HuH-7 (cell line): ENCODE results near the gene JAML.
A peak's percentile ranks its signal among the peaks of the same experiment; 100 is the strongest.

Experiments used
- DNase-seq: peaks from one replicate; pipeline ENCODE4 v3.0.0; 2011; ENCODE audit warnings: low spot score

Gene JAML

DNA sequence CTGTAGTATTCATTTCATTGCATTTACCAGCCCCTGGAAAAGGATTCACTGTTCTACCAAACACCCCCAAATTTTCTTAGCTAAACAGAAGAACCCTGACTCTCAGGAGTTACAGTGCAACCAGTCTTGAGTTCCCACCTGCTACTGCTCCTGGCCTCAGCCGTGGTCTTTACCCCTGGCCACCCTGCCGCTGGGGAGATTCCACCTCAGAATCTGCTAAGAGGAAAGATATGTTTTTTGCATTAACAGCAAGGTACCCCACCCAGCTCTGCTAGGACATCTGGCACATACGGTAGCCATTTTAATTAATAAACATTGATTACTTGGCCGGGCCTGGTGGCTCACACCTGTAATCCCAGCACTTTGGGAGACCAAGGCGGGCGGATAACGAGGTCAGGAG, 9.0 kb downstream of the JAML start:
- no peak for DNase-seq

DNA sequence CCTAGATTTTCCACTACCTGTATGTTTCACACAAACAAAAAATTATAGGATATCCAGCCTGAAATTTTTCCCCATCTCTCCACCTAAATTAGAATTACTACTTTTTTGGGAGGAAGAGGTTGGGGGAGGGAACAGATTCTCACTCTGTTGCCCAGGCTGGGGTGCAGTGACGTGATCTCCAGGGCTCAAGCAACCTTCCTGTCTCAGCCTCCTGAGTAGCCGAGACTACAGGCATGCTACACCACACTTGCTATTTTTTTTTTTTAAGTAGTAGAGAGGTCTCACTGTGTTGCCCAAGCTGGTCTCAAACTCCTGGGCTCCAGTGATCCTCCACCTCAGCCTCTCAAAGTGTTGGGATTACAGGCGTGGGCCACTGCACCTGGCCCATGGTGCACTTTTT, 9.5 kb downstream of the JAML start:
- no peak for DNase-seq

DNA sequence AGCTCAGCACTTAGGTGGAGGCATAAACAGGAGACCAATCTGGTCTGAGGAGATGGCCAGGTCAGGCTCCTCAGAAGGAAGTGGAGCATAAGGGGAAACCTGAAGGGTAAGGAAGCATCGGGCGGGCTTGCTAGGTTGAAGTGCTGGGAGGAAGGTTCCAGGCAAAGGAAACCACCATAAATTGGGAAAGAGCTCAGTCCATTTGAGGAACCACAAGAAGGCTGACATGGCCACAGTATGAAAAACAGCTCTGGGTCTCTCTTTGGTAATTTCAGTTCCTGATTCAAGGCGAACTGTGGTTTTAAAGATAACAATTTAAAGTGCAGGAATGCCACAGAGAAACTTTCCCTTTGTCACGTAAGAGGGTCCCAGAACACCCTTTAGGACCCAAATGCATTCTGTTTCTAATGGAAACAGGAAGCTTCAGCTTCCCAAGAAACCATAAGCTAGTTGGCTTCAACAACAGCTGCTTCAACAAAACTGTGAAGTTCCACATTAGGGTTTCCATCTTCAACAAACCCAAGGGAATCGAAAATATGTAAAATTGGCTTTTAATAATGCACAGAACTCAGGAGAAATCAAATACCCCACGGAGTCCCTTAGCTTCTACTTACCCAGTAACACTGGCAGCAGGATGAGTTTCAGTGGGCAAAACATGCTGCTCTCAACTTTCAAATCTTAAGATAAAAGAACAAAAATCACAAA, 10.4 kb downstream of the JAML start:
- no peak for DNase-seq

DNA sequence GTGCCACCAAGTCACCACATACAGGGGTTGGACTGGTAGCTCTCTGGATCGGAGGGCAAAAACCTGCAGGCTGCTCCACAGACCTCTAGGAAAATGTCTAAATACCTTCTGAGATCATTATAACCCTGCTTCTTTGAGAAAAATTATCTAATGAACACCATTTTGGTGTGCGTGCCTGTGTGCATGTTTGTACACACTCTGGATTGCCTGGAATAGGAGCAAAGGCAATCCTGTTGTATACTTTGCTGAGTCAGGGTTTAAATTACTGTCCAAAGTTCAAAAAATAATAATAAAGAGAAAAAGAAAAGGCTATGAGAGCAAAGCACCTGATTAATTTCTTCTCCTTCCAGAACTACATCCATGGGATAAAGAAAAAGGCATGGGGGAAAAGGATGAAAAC, 11.0 kb downstream of the JAML start:
- DNase-seq, result no peak

DNA sequence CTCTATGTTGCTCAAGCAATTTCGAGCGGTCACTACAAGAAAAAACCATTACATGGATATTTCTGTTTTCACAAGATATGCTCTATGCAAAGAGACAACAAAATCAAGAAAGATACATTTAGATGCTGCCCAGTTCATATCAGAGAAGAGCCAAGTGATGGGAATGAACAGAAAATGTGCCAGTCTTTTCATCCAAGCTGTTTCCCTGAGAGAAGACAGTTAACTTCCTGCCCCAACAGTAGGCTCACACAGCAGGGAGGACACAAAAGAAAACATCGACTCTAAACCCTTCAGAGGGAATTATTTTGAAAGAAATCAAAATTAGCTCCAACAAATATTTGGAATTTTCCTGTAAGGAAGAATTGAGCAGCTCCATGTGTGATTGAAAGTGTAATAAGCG, 11.6 kb downstream of the JAML start:
- no peak for DNase-seq

DNA sequence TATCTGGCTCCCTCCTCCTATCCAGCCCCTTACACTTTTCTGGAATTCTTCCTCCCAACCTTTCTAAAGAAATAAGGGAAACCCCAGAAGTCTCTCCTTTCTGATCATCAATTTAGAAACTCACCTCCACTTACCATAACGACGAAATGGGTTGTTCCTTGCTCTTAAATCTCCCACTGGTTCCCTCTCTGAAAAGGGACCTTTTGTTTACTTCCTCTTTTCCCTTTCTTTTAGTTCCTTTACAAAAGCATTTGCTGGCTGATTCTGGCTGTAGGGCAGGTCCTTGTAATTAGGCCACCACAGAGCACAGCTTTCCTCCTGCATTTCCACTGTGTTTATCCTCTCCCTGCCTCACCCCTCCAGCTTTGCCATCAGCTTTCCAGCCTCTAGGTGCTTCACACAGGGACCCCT, 12.0 kb downstream of the JAML start:
- no peak for DNase-seq

DNA sequence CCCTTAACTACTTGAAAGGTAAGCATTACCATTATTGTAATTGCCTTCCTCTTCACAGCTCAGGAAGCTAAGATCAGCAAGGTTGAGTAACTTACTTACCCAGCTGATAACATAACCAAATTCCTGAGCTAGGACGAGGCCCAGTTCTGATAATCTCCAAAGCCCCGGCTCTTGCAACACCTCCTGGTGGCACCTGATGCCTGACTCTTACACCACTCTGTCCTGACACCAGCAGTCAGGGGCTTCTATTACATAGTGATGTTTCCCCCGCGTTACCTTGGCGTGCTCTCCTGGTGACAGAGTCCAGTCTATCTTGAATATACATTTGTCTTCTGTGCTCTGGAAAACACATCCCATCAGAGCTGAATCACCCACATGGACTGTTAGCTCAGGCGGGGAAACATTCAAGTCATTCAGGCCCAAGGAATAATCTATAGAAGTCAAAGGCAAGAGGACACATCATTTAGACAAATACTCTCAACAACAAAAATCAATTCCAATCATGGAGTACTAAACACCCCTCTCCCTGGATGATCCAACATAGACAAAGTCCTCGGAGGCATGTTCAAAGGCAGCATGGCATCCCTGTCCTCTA, 12.6 kb downstream of the JAML start:
- peak; percentile 66 for DNase-seq

DNA sequence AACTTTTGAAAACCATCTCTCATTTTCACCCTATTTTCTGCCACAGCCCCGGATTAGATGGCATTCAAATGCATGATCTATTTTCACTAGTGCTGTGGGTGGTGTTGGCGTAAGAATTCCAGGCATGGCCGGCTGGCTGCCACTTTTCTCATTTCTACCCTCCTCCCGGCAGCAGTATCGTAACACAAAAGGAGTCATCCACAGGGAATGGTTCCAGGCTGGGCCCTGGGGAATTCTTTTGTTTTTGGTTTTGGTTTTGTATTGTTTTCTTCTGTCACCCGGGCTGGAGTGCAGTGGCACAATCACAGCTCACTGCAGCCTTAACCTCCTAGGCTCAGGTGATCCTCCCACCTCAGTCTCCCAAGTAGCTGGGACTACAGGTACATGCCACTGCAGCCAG, 13.8 kb downstream of the JAML start:
- DNase-seq, result no peak

DNA sequence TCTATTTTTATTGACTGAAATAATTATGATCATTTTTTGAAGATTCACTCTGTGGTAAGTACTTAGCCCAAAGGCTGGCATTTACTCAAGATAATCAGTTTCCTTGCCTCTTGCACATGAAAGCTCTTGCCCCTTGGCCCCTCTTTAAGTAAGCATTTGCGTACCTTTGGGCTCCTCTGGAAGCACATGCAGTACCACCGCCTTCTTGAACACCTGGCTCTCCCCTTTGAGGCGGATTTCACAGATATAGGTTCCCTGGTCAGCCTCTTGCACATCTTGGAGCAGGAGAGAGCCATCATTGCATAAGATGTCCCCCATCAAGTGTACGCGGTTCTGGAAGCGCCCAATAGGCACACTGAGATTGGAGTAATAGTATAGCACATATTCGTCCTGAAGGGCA, 14.5 kb downstream of the JAML start:
- no peak for DNase-seq

DNA sequence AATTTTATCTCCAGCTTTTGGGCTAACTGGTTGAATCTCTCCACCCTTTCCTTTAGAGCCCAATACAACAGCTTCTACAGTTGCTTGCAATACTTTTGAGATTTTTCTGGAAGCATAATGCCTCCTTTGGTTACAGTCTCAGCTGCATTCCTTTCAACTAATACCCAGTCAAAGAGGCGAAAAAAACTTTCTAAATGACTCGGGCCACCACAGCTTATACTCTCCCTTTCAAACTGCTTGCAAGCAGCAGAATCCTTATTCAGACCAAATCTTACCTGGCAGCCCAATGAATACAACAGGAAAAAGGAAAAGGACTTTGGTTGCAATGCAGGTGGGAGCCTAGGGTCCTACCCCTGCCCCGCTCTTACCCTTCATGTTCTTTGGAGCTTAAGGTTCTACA, 15.8 kb downstream of the JAML start:
- no peak for DNase-seq

DNA sequence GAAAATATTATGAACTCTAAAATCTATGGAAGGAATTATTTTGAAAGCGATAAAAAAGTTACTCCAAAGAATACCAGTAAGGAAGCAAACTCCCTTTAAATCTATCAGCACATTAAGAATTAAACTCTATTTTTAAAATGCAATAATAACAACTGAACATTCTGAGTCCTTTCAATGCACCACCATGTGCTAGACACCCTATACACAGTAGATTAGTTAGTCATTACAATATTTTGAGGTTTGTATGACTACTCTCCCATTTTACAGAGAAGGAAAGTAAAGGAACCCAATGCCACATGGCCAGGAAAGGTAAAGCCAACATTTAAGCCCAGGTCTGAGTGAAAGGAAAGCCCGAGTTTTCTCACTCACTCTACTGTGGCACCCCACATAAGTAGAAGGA, 17.7 kb downstream of the JAML start:
- no peak for DNase-seq

DNA sequence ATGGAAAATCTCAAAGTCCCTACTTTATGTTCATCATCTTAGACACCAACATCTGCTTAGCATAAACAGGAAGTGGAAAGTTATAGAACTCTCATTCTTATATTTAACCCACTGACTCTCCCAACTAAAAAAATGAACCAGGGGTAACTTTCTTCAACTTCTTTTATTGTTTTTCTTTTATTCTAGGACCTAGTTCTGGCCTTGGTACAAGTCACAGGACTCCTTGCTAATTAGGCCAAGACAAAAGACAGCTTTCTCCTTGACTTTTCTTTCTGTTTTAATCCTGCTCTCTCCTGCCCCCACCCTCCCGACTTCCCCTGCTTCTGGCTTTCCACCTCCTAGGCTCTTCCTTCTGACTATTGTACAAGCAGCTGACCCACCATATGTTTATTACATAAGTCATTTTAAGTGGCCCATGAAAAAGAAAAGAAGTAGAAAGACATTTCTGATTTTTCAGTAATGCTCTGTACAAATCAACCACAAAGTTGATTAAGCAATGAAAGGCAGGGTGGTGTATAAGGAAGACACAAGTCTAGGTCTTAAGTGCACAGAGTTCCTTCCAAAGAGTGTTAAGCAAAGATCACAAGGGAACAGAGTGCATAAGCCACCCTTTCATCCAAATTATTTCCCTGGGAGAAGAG, 18.3 kb downstream of the JAML start:
- DNase-seq, result no peak

DNA sequence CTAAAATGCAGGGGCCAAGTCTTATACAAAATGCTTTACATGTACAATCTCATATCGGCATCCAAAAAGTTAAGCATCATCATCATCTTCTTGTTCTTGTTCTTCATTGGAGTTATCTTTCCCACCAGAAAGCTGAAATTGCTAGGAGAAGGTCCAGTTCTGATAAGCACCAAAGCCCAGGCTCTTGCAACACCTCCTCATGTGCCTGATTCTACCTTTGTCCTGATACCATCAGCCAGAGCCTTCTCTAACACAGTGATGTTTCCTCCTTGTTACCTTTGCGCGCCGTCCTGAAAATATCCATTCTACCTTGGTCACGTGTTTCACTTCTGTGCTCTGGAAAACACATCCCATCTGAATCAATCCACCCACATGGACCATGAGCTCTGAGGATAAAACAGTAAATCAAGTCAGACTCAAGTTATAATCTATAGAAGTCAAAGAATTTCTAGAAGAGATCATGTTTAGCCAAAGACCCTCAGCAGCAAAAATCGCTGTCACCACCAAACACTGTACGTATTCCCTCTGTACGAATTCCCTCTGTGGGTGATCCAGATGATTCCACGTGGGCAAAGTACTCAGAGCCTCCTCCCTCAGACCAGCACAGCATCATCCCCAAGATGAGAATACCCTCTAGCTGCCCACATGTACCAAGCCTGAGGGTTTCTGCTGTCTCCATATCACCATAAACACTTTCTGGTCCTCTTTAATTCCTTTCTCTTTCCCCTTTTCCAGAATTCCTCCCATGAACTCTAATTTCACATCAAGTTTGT, 19.0 kb downstream of the JAML start:
- DNase-seq, result no peak

DNA sequence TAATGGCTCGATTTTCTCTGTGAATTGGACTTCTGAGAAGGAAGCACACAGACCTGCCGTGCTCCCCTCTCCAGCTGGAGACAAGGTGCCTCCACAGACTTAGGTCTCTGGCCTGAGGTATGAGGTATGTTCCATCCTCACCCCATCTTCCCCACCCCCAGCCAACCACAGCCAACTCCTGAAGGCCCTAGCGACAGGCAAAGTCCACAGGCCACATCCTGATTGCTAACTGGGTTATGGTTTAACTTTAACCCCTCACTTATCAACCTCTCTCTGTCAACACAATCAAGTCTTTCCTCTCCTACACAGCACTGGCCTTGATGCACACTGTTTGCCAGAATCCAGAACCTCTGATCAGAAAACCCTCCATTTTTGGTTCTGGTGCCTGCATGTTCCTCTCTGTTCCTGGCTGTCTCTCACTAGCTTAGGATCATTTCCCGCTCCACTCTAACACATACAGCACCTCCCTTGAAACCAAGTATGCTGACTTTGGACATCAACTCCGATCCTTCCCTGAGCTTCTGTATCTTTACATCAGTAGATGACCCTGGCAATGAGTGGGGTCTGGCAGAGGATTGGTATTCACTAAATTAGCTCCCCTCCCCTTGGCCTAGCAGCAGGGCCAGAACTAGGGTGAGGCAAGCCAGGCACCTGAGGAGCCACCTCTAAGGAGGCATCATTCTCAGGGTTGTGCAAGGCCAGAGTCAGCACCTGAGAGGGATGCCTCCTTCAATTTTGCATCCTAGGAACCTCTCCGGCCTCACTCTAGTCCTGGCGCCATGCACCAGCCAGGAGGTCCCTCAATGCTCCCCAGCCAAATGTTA, 22.0 kb downstream of the JAML start:
- peak; percentile 71 for DNase-seq

DNA sequence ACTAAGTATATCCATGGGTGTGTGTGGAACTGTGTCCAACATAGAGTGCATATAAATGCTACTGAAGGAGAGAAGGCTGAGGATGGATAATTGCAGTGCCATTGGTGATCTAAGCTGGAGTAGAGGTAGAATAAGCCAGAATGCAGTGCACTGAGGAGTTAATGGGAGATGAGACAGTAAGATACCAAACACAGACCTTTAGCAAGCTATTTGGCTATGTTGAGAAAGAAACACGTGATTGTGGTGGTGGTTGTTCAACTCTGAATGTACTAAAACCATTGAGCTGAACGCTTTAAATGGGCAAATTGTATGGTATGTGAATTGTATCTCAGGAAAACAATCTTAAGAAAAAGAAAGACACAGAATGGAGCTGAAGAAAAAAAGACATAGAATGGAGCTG, 22.8 kb downstream of the JAML start:
- no peak for DNase-seq

DNA sequence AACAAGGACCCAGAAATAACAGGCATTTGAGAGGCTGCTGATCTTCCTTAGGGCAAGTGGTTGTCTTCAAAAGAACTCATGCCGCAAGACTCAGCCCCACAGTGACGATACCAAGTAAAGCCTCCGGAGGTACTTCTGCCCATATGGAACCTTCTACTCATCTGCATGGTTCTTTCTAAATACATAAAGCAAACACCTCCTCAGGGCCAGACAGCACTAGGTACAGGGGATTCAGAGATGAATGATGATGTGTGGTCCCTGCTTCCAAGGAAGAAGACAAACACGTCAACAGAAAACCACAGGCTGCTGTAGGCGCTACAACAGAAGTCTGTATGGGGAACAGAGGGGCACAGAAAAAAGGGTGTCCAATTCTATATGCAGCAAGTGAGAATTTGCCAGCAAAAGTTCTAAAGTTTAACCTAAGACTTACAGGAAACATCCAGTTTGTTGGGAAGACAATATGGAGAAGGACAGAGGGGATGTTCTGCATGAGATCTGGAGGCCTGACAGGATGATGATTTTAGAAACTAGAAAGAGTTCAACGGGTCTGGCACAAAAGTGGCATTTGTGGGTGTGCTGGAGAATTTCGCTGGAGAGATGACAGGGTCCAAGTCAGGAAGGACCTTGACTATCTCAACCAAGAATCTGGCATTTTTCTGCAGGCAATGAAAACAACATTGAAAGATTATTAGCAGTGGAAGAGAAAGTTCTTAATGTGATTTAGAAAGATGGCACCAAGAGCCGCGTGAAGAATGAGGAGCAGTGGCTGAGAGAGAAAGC, 23.7 kb downstream of the JAML start:
- no peak for DNase-seq

DNA sequence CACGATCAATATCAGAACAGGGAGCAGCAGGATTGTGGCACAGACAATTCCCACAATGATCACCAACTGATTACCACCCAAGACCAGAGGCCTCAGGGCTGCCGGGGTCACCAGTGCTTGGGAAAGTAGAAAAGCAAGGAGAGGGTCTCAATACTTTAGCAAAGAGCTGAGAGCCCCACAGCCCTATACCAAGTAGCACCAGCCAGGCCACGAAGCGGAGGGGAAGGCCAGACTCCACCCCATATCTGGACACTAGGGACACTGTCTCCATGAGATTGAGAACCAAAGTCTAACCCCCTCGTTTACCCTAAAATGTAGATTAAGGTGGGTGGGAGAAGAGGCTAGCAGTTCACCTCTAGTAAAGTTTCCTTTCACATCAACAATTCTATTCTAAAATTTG, 24.3 kb downstream of the JAML start:
- no peak for DNase-seq

DNA sequence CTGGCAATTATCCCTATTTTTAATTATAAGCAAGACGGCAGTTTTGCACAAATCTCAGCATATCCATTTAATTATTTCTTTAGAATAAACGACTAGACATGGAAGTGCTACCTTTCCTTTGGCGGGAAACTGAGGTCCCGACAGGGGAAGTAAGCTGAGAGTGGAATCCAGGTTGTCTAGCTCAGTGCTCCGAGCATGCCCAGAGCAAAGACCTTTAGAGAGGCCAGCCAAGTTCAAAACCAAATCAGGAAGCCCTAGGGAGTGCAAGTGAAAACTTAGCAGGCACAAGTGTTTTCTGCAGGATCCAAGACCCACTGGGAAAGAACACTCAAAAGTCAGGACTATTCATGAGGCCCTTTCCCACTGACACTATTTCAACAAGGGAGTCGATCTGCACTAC, 25.7 kb downstream of the JAML start:
- DNase-seq, result no peak

DNA sequence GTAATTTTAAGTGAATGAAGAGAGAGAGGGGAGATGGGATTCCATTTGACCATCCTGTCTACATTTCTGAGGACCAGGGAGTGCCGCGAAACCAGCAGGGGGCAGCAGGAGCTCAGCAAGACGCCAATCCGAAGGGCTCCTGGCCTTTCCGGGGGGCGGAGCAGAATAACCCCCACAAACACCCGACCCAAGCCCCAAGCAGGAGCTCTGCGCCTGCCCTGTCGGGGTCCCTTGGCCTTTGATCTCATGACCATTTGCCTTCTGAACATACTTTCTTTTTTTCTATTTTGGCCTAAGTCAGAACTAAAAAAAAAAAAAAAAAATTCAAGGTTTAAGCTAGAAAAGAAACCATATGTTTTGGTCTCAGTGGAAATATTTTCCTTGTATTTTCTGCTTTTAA, 26.4 kb downstream of the JAML start:
- DNase-seq, result peak; percentile 71

DNA sequence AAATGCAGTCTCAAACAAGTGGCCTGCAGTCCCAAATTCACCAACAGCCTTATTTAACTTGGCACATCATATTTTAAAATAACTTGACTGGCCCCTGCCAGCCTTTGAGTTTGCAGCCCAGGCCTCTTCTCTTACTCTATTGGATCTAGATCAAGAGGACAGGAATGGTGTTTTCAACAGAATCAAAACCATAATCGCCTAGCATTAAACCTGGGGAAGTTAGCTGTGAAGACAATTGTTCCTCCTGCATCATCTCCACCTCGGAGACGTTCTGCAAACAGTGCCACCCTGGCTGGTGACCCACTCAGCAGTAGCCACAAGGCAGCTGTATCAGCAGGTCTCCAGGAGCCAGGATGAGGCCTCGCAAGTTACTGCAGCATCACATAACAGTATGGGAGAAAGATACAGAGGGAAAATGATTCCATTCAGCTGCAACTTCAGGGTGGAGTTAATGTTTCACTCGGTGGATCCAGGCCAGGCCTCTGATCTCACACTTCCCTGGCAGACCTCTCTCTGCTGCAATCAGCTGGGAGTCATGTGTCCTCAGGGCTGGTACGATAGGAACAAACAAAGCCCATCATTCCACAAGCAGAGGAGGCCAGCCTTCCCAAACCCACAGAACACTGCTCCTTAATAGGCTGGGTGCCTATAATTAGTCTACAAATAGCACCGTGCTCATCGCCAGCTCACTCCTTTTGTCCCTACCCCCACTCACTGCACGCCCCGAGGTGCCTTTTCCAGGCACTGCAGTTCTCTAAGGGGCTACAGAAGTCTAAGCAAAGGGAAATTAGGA, 29.8 kb downstream of the JAML start:
- peak; percentile 84 for DNase-seq
